Measurements from ENCODE around the gene ISY1. TPM values are rescaled to one million over a fixed set of nuclear protein-coding genes. Genes with fewer than 3 reads are reported as not detected.
A peak's percentile ranks its signal among the peaks of the same experiment; 100 is the strongest.
"Not testable (repeated sequence)": the region's sequence is repeated elsewhere in the genome, so short reads cannot be mapped to it uniquely, and the experiment has no call there.

ISY1 gene
- 98.6 and 120 TPM in 2 replicates for total RNA-seq (2014; rRNA removed; shearing (Covaris generic))

DNA sequence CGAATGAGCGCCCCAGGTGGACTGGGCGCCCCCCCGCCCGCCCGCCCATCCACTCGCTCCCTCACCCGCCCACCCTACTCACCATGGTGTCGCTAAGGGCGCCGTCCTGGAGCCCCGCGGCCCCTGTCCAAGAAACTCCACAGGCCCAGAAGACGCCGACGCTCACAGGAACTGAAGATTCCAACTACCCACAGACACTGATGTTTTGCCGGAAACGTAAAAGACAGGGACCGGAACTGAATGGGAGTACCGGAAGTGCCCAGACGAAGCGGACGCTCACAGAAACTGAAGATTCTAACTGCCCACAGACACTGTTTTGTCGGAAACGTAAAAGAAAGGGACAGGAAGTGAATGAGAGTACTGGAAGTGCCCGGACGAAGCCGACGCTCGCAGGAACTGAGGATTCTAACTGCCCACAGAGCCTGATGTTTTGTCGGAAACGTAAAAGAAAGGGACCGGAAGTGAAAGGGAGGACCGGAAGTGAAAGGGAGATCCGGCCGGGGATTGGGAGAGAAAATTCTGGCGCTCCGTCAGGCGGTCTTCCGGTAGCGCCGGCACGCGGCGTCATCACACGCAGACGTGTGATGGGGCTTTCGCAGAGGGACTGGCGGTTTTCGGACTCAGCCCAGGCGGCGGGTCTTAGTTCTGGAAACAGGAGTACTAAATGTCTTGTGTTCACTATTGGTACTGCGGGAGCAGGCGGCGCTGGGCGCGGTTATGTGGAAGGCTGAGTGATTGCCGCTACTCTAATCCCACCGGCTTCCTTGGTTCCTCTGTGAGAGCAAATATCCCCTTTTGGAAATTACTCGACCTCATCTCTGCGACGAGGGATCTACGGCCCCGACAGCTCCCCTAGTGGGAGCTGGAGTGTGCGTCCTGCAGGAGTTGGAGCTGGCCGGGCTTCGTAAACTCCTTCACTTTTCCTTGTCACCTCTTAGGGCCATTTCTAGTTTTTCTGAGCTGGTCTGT lies at the start of gene ISY1:
ISY1 (minus strand) TSS at position 173 of the 969 bp plus-strand sequence; CDS start at position 85, 88 bp downstream.
- DNase-seq (ENCODE audit: low spot score) = peak; percentile 99

DNA sequence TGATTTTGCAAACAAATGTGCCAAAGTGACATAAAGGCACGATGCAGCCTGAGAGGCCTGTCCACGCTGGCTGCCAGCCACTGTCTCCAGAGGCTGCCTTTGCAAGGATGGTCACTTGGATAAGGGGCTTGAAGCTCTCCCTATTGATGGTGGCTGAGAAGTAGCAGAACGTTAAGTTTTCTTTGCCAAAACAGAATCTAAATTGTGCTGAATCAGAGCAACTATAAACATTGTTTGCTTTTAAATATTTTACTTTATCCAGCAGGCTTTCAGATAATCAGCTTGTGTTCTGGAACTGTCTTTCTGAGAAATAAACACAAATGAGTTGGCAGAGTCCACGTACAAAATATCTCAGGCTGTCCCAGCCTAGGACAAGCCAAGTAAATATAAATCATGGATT lies 46.6 kb upstream of the ISY1 start:
- no peak for DNase-seq (ENCODE audit: low spot score)

DNA sequence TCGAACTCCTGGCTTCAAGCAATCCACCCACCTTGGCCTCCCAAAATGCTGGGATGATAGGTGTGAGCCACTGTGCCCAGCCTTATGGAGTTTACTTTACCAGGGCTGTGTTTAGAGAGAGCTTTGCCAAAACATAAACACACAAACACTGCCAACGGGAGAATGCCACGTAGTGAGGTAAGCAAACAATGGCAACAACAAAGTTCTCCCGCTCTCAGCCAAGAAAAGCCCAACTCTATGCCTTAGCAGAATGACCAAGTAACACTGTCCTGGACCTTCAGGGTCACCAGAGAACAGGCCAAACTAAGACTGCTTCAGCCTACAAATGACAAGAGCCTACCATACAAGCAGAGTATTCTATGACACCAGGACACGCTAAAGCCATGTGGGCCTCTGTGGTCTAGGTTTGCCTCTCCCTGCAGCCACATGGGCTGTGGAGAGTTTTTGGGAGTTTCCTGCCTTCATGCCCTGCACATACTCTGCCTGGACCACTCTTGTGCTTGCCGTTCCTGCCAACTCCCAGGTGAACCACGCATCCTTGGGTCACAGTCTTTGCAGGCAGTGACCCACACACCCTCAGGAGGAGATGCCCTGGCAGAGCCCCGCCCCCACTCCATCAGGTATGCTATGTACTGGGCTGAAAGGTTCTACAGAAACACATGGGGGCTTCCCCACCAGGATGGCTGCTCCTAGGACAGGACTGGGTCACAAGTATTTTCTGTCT lies 44.4 kb upstream of the ISY1 start:
- no peak for DNase-seq (ENCODE audit: low spot score)

DNA sequence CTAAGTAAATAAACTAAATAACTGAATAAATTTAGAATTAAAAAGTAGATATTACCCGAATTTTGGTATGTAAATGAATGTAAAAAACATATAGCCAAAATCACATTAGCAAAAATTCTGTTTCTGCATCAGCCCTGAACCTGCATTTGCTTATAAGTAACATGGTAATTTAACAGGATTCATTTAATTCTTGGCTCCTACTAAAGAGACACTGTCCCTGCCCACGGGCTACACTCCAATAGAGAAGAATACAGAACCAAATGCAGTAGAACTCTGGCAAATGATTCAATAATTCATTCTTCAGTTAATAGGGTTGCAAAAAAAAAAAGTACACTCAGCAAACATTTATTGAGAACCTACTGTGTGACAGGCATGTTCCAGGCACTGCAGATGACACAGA lies 43.6 kb upstream of the ISY1 start:
- DNase-seq (ENCODE audit: low spot score) = no peak

DNA sequence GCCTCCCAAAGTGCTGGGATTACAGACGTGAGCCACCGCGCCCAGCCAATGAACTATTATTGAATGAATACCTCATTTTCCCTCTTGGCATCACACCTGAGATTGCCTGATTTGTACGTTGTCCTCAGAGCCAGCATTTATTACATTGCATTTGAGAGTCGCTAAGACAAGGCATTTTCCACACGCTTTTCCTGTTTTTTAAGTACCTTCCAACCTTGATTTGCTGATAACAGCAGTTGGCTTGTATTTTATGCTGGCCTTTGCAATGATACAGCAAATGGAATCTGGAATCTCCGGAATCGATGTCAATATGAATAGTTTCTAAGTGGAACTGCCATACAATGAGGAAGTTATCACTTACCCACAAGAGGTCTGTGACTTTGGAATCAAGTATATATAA lies 38.5 kb upstream of the ISY1 start:
- DNase-seq (ENCODE audit: low spot score) = no peak

DNA sequence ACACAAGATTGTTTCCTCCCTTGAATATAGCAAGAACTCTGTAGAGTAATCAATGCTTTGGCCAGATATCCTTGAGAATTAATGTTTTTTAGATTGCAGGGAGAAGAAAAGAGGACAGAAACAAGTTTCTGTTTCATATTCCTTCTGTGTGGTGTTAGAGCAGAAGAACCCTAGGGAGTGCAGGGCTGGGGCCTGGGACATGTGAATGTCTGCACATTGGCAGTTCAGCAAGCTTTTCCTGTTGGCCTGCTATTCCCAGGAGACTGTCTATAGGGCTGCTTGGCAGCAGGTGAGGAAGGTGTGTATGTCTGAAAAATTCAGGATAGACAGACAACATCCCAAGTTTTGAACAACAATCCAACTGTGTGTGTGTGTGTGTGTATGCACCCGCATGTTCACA lies 36.5 kb upstream of the ISY1 start:
- DNase-seq (ENCODE audit: low spot score) = no peak

DNA sequence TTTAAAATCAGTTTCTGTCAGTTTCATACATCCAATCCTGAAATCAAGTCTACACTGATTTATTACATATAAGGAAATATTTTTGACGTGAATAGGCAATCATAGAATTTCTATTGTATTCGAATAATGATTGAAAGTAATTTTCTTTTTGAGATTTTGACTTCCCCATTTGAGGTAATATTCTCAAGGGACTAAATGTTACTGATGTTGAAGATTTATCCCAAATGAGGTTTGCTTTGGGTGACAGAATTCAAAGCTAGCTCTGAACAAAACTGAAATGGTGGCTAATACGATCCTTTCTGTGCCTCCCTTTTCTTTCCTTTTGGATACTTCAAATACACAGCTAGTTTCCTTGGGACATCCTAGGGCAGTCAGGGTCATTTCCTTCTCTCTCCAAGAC lies 35.7 kb upstream of the ISY1 start:
- no peak for DNase-seq (ENCODE audit: low spot score)

DNA sequence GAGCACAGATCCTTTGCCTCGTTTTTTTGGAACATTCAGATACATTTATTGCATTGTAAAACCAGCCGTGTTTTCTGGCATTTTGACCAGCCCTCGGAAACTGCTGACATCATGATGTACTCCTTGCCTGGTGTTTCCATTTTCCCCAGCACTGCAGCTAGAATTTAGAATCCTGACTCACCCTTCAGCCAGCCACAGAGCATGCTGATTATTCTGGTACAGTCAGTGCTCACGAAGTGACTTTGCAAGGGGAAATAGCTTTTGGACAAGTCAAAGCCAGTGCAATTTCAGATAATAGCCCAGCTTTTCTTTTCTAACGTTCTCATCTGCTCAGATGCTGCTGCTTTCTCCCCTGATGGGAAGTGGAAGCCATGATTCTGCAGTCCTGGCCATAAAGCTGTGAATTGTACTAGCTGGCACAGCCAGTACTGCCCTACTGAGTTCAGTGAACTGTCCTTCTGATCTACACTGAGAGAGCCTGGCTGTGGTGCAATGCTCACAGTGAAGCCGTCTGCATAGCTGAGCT lies 34.9 kb upstream of the ISY1 start:
- DNase-seq (ENCODE audit: low spot score) = peak; percentile 96

DNA sequence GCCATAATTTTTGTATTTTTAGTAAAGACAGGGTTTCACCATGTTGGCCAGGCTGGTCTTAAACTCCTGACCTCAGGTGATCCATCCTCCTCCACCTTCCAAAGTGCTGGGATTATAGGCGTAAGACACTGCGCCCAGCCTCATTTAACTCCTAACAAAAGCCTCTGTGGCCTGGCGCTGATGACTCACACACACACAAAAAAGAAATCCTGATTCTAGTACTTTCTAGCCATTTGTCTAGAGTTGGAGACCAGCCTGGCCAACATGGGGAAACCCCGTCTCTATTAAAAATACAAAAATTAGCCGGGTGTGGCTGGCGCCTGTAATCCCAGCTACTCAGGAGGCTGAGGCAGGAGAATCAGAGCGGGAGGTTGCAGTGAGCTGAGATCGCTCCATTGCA lies 28.9 kb upstream of the ISY1 start:
- peak; percentile 25 for DNase-seq (ENCODE audit: low spot score)

DNA sequence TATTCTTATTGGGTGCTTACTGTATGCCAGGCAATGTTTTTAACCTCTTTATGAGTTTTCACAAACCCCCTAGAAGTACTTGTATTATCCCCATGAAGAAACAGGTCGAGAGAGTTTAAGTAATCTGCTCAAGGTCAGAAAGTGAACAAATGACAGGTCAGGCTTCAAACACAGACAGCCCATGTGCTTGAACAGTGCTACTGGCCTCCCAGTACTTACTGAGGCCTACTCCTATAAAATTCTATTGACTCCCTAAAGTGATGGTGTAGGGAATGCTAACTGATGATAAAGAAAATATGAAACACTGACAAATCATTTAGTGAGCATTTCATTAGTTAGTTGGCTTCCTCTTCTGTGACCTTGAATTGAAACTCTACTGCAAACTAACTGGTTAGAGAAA lies 27.0 kb upstream of the ISY1 start:
- no peak for DNase-seq (ENCODE audit: low spot score)

DNA sequence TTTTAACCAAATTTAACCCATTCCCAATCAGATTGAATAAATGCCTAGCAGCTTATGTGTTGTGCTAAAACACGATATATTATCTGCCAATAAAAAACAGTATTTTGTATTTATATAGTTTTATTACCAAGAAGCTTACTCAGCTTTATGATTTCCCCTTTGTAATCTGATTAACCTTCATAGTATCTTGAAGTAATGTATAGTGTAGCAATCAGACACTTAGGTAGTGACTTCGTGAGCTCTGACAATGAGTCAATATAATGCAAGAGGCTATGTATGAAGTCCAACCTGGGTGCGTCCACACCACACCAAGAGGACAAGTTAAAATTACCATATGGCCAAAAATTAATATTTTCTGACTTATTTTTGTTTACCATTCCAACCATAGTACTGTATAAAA lies 24.9 kb upstream of the ISY1 start:
- DNase-seq (ENCODE audit: low spot score) = no peak

DNA sequence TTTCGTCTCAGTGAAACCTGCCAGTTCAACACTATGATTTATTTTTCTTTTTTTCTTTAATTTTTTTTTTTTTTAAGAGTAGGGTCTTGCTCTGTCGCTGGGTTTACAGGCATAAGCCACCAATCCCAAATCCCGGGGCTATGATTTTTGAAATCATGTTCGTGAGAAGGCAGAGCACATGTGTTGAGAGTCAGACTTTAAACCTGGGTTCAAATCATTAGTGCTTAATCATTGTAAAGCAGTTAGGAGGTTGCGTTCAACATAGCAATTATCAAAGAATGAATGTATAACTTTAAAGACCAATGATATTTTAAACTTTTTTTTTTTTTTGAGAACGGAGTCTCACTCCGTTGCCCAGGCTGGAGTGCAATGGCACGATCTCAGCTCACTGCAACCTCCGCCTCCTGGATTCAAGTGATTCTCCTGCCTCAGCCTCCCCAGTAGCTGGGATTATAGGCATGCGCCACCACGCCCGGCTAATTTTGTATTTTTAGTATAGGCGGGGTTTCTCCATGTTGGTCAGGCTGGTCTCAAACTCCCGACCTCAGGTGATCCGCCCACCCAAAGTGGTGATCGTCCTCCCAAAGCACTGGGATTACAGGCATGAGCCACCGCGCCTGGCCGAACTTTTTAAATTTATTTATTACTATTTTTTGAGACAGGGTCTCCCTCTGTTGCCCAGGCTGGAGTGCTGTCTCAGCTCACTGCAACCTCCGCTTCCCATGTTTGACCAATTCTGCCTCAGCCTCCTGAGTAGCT lies 24.1 kb upstream of the ISY1 start:
- DNase-seq (ENCODE audit: low spot score) = not testable (repeated sequence)

DNA sequence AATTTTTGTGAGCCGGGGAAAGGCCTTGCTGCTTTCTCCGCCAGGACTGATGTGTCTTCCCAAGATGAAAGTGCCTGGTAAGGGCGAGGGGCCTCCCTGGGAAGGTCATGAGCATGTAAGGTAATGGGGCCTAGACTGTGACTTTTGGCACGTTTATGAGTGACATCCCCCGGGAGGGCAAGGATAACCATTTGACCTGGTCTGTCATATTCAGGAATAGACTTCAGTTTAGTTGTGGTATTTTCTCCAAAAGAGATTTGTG lies 23.5 kb upstream of the ISY1 start:
- DNase-seq (ENCODE audit: low spot score) = peak; percentile 47

DNA sequence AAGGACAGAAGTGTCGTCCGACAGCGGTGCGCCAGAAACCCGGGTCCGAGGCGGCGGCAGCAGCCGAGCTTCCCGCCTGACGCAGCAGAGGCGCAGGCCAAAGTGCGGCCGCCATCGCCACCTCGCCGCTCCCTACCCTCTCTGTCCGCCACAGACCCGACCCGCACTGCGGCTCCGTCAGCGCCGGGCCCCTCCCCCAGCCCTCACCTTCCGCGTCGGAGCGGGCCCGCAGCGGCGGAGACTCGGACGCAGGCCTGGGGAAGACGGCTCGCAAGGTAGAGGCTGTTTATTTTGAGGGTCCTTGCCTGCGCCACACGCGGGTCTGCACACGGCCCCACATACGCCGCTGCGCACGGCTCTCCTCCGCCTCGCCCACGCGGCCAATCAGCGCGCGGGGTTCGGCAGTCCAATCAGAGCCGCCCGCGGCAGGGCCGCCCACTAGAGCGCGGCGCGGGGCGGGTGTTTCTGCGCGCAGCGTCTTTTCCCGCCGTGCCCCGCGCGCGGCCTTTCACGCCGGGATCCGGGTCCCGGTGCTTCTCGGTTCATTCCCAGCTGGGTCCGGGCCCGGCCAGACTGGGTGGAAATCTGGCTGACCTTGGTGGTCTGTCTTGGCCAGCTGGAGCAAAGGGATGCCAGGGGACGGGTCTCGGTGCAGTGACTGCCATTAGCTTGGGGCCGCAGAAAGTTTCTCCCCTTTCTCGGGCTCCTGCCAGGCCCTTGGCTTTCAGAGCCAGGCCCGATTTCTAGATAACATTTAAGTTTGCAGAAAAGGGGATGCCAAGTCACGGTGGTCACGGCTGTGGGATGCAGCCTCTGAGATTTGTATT lies 22.9 kb upstream of the ISY1 start, which contains the start of gene CNBP:
CNBP (minus strand) TSS at position 328 of the 827 bp plus-strand sequence. CDS start 12,139 bp downstream, outside the sequence.
- peak; percentile 92 for DNase-seq (ENCODE audit: low spot score)

DNA sequence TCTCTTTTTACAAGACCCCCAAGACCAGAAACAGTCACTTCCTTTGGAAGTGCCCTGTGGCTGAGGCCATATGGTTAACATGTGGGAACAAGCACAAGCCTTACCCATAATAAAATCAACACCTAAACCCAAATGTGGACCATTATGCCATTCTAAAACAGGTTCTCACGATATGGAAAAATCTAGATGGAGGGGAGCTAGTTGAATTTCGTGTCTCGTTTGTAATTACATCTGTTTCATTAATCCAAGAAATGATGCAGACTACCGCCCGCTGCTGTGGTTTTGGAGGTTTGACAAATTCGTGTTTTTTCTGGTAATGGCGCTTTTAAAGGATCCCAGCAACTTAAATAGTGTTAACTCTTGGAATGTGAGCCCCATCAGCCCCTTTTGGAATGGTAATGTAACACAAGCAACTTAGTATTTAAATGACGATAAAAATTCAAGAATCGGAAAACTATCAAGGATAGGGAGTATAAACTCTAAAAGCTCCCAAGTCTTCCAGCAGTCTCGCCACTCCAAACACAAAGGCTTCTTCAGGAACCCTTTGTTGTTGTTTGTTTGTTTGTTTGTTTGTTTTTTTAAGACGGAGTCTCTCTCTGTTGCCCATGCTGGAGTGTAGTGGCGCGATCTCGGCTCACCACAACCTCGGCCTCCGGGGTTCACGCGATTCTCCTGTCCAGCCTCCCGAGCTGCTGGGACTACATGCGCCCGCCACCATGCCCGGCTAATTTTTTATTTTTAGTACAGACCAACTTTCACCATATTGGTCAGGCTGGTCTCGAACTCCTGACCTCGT lies 21.7 kb upstream of the ISY1 start:
- DNase-seq (ENCODE audit: low spot score) = peak; percentile 47

DNA sequence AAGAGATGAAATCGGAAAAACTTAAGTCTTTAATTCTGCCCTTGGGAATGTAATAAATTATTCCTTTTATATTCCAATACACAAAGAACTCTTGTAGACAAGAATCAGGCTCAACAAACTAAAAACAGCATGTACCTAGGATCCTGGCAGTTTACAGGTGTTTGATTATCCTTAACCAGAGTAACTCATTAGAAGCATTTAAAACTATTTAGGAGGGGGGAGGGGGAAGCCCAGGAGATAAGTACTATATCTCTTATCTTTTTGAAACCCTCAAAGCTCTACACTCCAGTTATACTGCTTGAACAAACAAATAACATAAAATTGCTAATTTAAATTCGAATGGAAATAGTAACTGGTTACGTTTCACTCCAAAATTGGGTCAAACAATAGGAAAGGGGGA lies 21.0 kb upstream of the ISY1 start:
- DNase-seq (ENCODE audit: low spot score) = no peak

DNA sequence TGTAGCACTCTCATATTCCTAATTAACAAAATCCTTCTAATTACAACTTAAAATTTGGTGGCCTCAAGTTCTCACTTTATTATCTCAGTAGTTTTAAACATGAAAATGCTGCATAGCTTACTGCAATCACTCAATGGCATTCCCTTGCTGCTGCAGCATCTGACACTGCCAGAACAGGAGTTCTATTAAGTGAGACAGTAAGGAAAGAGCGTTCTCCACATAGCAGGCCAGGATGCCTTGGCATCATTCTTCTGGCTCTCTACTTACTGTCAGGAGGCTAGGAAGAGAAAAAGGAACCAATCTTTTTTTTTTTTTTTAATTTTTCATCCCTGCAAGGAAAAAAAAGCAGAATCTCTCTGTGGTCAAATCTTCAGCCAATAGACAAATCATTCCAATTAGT lies 19.6 kb upstream of the ISY1 start:
- no peak for DNase-seq (ENCODE audit: low spot score)

DNA sequence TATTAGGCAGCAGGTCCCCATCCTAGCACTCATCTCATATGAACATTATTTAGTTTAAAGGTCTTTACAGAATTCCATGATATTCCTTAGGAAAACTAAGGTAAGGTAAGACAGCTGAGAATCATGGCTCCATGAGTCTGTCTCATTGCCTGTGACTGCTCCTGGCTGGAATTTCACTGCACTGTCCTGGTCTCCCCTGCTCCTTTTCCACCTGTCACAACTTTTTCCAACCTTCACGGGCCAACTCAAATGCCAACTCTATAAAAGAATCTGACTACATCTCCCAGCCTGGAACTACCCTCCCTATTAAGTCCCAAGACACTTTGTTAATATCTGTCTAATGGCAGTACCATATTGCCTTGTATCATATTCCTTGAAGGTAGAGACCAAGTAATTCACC lies 15.2 kb upstream of the ISY1 start:
- DNase-seq (ENCODE audit: low spot score) = no peak

DNA sequence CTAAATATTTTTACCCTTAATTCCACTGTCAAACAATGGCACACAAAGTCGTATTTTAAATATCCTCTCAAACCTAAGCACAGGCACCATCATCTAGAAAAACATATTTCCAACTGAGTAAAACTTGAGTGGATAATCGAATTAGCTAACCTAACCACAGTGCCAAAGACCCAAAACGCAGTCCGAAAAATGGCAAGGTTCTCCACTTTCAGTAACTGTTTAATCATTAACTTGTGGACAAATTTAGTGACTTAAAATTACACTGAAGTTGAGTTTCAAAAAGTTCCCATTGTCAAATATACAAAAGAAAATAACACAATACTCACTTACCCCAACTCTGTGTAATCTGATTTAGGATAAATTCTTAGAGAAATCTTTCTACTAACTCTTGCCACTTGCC lies 12.9 kb upstream of the ISY1 start:
- no peak for DNase-seq (ENCODE audit: low spot score)

DNA sequence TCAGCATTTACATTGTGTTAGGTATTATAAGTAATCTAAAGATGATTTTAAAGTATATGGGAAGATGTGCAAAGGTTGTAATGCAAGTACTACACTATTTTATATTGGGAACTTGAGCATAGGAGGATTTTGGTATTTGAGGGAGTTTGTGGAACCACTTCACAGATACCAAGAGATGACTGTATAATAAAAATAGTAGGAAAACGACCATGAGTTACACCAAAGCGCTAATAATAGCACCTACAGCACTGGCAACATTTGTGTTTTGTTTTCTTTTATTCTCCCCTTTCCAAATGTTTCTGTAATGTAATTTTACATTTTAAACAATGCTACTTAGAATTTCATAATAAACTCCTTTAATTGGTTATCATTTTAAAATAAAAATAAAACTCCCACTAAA lies 12.3 kb upstream of the ISY1 start:
- no peak for DNase-seq (ENCODE audit: low spot score)
